Mucosa of gallbladder (tissue), 1 donor: Measurements from ENCODE around the gene SIRT2. TPM values are rescaled to one million over a fixed set of nuclear protein-coding genes. Genes with fewer than 3 reads are reported as not detected.
"Not testable (repeated sequence)": the region's sequence is repeated elsewhere in the genome, so short reads cannot be mapped to it uniquely, and the experiment has no call there.

Source experiments
- DNase-seq: peaks from one replicate; pipeline ENCODE4 v3.0.0-alpha.2; 2020; ENCODE audit warnings: low spot score
- total RNA-seq: library from RNA; stranded (reverse); gene quantifications from one replicate; pipeline ENCODE4 v1.2.1, GENCODE V29; 2021
- donor health status: DM: no; HTN: no; CAD: no.

The SIRT2 gene
- total RNA-seq, 1 donor from 2014 or later = 63.0 TPM

GRCh38 chr19:38830039-38830733 is 69.2 kb downstream of the SIRT2 start:
- DNase-seq = no peak

GRCh38 chr19:38829203-38829602 is 70.2 kb downstream of the SIRT2 start:
- DNase-seq = not testable (repeated sequence)

Other genes with a start within 250 kb of the SIRT2 start
- 206 TPM for gene CAPN12, start 155.1 kb downstream of the SIRT2 start, total RNA-seq
- not detected for gene LGALS7, start 126.1 kb downstream of the SIRT2 start, total RNA-seq
- gene LGALS7B, start 110.4 kb downstream of the SIRT2 start, total RNA-seq = 3.1 TPM
- gene LGALS4, start 86.7 kb downstream of the SIRT2 start, total RNA-seq = 1,935 TPM
- gene ECH1, start 67.8 kb downstream of the SIRT2 start, total RNA-seq = 205 TPM
- gene HNRNPL, start 49.6 kb downstream of the SIRT2 start, total RNA-seq = 284 TPM
- gene RINL, start 21.3 kb downstream of the SIRT2 start, total RNA-seq = 11.9 TPM
- gene NFKBIB, start 351 bp upstream of the SIRT2 start, total RNA-seq = 23.1 TPM
- 0.55 TPM for gene CCER2, start 12.6 kb upstream of the SIRT2 start, total RNA-seq
- 24.9 TPM for gene SARS2, start 31.1 kb upstream of the SIRT2 start, total RNA-seq
- gene MRPS12, start 31.3 kb upstream of the SIRT2 start, total RNA-seq = 30.0 TPM
- gene FBXO17, start 76.1 kb upstream of the SIRT2 start, total RNA-seq = 19.1 TPM
- gene FBXO27, start 132.9 kb upstream of the SIRT2 start, total RNA-seq = 28.1 TPM
- 7.3 TPM for gene ACP7, start 184.8 kb upstream of the SIRT2 start, total RNA-seq
- gene PAK4, start 226.2 kb upstream of the SIRT2 start, total RNA-seq = 89.3 TPM